Fibroblast of mammary gland (primary cell): ENCODE measurements around the gene SERPINA12.

Source experiments
- DNase-seq: peaks from one replicate; pipeline ENCODE4 v3.0.0-alpha.2; 2010; ENCODE audit warnings: low read depth
- H3K4me3 ChIP-seq: 2 replicates; pipeline ENCODE4 v1.5.1; 2011; ENCODE audit warnings: low read depth, mild to moderate bottlenecking, low read length, moderate library complexity; ENCODE audit not compliant: control insufficient read depth
- TF ChIP-seq, protein P1 (sequence below): conservative IDR thresholded peaks from 2 replicates; pipeline ENCODE4 v1.5.1; 2011; ENCODE audit warnings: low read depth, low read length, inconsistent platforms; ENCODE audit not compliant: control insufficient read depth, insufficient read depth

Gene SERPINA12

GRCh38 chr14:94445003-94445402, 64.3 kb downstream of the SERPINA12 start:
- no peak for DNase-seq
- H3K4me3 ChIP-seq = no peak overlapping the region
- TF ChIP-seq, protein P1, sequence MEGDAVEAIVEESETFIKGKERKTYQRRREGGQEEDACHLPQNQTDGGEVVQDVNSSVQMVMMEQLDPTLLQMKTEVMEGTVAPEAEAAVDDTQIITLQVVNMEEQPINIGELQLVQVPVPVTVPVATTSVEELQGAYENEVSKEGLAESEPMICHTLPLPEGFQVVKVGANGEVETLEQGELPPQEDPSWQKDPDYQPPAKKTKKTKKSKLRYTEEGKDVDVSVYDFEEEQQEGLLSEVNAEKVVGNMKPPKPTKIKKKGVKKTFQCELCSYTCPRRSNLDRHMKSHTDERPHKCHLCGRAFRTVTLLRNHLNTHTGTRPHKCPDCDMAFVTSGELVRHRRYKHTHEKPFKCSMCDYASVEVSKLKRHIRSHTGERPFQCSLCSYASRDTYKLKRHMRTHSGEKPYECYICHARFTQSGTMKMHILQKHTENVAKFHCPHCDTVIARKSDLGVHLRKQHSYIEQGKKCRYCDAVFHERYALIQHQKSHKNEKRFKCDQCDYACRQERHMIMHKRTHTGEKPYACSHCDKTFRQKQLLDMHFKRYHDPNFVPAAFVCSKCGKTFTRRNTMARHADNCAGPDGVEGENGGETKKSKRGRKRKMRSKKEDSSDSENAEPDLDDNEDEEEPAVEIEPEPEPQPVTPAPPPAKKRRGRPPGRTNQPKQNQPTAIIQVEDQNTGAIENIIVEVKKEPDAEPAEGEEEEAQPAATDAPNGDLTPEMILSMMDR = no peak

DNA sequence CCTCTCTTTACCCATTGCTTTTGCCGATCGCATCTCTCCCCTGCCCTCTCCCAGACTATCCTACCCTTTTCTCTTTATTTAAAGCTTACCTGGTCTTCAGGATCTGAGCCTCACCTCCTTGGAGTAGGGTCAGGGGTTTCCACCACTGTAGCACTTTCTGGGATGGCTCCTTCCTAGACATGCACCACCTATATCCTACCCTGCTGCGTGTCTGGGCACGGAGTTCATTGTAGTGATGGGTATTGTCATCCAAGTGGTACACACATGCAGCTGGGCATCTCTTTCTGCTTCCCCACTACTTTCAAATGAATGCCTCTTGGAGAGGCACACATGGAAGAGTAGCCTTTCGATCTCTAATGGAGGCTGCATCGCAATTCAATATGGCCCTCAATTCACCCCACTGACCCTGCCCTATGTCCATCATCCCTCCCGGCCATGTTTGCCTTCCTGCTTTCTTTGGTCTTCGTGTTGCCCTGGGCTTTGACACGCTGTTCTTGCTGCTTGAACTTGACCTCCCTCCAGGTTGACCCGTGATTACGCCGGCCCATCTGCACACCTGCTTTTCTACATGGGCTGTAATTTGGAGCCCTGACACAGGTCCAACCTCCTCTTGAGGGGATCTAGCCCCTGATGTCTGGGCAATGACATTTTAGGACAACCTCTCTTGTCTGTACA, 67.6 kb downstream of the SERPINA12 start:
- TF ChIP-seq, protein P1 = no peak
- DNase-seq = no peak
- no peak overlapping the region for H3K4me3 ChIP-seq

- TF ChIP-seq, protein P1 = no peak
- H3K4me3 ChIP-seq = no peak overlapping the region
- no peak for DNase-seq
Measured at GRCh38 chr14:94441130-94441529, 68.1 kb downstream of the SERPINA12 start.

GRCh38 chr14:94439453-94440057, 69.7 kb downstream of the SERPINA12 start:
- no peak overlapping the region for H3K4me3 ChIP-seq
- DNase-seq = no peak
- TF ChIP-seq, protein P1 = no peak
